T47D (cell line): ENCODE results near the gene MAST4.

Experiments used
- DNase-seq, 2 experiments: peaks; one replicate each; pipeline versions ENCODE4 v3.0.0 to v3.0.0-alpha.2; 2011 to 2012; ENCODE audit warnings: low read depth in 1 of 2, low spot score in 1 of 2
- JUND ChIP-seq: IDR thresholded peaks from 2 replicates; pipeline ENCODE4 v1.6.1; 2012; ENCODE audit warnings: low read depth
- in situ Hi-C: cut with HindIII; loops from 2 replicates; pipeline ENCODE4 v1.10.0; 2016; ENCODE audit warnings: low sequenced_read_pairs, low pct_unique_long_range_greater_than_20kb

MAST4 gene

DNA sequence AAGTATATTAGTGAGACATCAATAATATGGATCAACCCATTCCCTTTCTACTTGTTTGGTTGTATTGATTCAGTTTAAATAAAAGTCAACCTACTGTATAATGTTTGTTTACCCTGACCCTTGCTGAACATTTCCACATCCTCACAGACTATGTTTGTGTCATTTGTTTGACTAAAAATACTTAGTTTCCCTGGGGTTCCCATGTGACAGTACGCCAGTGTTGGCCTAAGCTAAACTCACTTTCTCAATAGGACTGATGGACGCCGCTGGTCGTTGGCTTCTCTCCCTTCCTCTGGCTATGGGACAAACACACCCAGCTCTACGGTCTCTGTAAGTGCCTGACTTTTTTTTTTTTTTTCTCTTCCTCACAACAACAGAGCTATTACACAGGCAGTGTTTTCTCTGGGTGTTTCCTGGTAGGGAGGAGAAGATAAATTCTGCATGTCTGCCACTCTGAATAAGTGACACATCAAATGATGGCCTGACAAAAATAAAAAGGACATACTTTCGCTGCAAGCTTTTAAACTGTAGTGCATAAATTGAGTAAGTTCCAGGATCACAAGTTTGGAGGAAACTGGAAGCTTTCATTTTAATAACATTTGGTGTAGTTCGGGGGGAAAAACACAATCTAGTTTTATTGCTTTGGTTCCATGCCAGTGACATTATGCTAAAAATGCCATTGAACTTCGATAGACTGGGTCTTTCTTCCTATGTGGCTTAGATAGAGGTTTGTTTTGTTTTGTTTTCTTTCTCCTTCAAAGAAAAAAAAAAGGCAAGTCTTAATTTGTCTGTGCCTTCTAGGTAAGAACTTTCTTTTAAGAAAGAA is 499.4 kb downstream of the MAST4 start:
- in situ Hi-C loops, result no loop called here
- no peak for TF ChIP-seq JUND
- DNase-seq, result no peak

DNA sequence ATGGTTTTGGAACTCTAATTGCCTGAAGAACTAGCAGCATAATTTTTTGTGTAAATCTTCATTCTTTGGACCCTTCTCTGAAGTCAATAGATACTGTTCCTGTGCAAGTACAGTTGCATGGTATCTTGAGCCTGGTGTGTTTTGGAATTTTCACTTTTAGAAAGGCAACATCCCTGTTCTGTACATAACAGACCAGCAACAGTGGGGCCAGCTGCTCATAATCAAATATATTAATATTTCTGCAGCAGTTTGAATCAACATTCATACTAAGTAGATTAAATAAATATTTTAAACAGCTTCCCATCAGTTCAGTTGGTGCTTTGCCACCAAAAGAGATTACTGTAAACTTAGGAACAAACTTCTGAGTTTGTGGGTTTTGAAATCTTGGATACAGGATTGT is 502.5 kb downstream of the MAST4 start:
- DNase-seq, result no peak
- in situ Hi-C loops, result no loop called here
- TF ChIP-seq JUND, result no peak

DNA sequence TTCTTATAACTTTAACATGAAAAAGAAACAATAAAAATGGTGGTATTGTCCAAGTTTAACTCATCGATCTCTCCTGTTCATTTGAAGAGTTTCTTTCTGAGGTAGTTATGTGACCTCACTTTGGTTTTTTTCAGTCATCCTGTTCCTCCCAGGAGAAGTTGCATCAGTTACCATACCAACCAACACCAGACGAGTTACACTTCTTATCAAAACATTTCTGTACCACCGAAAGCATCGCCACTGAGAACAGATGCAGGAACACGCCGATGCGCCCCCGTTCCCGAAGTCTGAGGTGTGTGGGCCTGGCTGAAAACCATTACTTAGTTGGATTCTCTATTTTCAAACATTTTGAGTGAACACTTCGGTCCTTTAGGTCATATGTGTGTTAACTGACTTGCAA is 504.1 kb downstream of the MAST4 start:
- no peak for TF ChIP-seq JUND
- no peak for DNase-seq
- in situ Hi-C loops, result no loop called here

DNA sequence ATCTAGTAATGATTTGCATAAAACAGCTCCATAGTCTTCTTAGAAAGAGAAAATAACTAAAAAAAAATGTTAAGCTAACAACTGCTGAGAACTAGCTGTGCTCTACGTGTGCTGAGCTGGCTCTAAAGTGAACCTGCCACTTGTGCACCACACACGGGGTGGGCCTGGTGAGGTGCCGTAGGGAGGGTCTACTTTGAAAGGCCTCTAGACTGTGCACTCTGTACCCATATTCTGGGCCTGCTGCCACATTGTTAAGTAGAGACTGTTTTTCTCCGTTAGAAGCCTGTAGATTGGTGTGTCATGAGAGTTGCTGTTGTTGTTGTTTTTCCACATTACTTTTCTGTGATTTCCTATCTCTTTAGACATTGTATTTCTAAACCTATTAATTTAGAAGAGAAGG is 506.5 kb downstream of the MAST4 start:
- in situ Hi-C loops, result no loop called here
- no peak for DNase-seq
- TF ChIP-seq JUND, result no peak

DNA sequence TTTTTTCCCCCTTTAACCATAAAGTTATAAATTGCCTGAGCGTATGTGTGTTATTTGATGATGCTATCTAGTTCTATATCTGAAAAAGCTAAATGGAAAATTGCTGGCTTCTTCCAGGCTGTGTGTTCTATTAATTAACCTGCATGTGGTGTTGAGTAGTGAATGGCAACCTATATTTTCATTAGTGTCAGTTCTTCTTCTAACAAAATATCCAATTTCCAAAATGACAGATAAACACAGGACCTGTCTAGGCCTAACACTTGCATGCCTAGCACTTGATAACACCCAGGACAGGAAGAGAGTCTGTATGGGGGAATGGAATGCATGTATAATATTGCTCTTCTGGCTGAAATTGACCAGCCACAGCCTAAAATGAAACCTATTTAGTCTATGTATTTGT is 508.7 kb downstream of the MAST4 start:
- no peak for DNase-seq
- TF ChIP-seq JUND, result no peak
- in situ Hi-C loops, result no loop called here

DNA sequence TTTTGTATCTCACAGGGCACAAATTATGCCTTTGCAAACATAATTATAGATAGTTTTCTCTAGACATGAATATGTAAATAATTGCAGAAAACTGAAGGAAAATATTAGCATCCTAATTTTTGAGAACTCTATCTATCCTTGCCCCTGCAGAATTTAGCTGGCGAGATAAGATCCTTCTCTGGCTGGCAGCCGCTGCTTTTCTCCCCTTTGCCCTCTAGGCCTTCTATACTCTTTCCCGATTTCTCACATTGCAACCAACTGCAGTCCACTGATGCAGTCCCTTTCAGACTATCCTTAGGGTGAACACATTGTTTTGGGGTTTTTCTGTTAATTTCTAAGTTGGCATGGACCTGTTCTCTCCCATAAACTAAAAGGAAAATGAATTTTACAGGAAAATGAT is 509.1 kb downstream of the MAST4 start:
- no peak for DNase-seq

DNA sequence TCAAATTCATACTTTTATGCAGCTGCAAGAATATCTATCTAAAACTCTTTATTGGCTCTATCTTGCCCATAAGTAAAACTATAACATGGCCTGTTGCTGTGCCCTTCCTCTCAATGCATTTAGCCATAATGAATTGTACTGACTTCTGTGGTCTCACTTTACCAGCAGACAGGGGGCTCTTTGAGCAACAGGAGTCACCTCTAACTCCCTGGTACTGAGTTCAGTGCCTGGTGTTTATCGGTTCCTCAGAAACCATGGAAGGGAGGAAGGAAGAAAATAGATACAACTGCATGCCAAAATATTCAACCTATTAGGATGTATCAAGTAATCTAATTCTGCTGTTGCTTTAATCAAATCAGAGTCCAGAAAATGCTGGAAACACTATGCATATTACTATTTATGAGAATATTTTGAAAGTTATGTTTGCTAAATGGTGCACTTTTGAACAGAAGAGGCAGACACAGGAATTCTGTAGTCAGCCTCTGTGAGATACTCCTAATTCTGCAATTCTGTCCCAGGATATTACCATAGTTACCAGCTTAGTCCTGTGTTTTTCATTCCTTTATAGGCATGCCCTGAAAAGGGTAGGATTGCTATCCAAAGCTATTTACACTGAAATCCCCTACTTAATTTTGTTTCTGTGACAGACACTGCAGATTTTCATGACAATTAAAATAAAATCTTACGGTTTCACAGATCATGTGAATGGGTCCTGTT is 510.6 kb downstream of the MAST4 start:
- in situ Hi-C loops, result no loop called here
- TF ChIP-seq JUND, result no peak

More for the DNA sequence above, 509.1 kb downstream of the MAST4 start:
- no peak for TF ChIP-seq JUND
- in situ Hi-C loops, result no loop called here

DNA sequence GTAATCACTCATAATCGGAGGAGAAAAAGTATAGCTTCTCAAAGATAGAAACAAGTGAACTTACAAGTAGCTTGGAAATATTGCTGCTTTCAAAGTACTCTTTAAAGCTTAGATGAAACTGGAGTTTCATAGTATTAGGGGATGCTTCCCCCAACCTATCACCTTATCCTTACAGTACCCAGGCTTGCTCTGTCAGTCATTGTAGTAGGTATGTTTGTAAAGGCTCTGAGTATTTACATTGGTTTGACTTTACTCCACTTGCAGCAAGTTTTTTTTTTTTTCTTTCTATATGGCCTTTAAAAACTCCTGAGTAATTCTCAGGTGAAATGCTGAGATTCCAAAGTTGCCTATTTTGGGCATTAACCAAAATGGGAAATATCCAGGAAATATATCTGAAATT is 515.6 kb downstream of the MAST4 start:
- no peak for TF ChIP-seq JUND
- DNase-seq, result no peak
- in situ Hi-C loops, result no loop called here

More for the DNA sequence above, 510.6 kb downstream of the MAST4 start:
- DNase-seq, result no peak

DNA sequence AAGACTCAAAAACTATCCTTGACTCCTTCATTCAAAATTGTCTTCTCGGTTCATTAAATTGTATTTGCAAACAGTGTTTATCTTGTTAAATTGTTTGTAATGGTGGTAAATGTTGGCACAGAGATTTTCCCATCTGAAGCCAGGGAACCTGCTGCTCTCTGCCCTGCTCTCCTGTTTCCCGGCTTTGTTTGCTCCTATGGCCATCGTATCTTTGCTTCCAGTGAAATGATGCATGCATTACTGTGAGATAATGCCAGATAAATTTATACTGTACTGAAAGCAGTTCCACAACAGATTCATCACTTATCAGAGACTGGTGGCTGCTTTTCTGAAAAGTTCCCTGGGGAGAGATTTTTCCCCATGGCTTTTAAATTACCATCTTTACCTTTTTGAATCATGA is 519.1 kb downstream of the MAST4 start:
- DNase-seq, result no peak
- in situ Hi-C loops, result no loop called here

DNA sequence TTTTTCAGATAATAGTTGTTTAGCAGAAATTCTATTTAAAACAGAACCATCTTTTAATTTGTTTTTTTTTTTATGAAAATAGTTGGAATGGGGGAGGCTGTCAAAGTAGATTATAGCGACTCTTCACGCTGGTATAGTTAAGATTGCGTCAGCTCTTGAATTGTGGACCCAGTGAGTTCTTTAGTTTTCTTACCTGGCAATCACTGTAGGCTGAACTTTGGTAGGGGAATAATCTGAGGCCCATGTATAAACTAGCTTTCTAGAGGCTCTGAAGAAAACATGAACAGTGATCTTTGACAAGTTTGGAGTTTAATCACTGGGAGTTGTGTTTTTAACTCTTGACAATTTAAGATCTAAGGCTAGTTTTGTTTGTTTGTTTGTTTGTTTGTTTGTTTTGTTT is 519.6 kb downstream of the MAST4 start:
- no peak for TF ChIP-seq JUND
- in situ Hi-C loops, result no loop called here

More for the DNA sequence above, 519.1 kb downstream of the MAST4 start:
- no peak for TF ChIP-seq JUND

DNA sequence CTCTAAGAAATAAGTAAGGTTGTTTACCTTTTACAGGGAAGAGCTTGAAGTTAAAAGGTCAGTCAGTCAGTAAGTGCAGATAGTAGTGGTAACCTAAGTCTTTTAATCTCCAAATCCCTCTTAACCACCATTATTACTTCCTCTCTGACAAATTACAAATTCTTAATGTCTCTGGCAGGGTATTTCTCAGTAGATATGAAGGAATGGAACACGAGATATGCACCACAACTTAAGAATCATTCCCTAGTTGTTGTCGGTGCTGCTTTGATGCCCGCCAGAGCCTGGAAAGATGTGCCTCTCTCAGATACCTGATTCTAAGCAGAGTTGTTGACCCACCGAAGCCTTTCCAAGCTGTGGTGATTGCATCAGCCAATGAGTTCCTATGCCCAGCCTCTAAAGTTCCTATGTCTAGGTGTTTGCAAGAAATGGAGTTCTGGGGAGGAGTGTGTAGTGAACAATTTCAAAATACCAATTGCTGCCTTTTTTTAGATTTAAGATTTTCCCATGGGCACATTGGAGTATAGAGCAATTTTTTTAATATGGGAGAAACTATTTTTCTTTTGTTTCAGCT is 521.9 kb downstream of the MAST4 start:
- in situ Hi-C loops, result no loop called here
- no peak for TF ChIP-seq JUND
- DNase-seq, result no peak

More for the DNA sequence above, 519.6 kb downstream of the MAST4 start:
- DNase-seq, result no peak

DNA sequence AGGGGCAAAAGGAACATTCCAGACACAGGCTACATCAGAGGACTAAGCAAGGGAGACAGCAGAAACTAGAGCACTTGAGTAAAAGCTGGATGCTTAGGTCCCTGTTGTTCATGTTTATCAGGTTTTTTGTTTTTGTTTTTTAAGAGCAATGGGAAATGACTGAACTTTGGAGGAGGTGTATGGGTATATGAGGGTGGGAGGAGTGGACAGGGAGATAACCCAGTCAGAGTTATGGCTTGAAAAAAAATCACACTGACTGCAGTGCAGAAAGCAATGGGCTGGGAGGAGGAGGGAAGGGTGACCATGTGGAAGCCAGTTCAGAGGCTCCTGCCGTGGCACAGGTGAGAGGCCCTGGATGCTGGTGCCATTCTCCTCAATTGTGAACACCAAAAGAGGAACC is 522.8 kb downstream of the MAST4 start:
- in situ Hi-C loops, result no loop called here
- no peak for DNase-seq
- no peak for TF ChIP-seq JUND

DNA sequence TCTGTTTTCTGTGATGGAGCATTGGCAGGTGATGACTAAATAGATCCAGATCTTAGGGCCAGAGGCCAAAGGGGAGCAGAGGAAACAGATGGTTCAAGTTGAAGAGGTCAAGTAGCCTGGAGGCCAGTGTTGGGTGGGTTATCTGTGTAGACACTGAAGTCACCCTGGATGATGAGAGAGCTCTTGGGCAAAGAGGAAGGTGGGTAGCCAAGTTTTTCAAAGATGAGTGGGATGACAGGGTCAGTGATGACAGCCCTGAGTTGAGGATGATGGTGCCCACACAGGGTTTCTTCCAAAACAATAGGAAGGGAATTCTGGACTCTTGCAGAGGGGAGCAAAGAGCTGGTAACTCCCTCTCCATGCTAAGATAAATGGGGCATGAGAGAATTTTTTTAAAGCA is 523.8 kb downstream of the MAST4 start:
- no peak for DNase-seq
- in situ Hi-C loops, result no loop called here
- no peak for TF ChIP-seq JUND
